Bronchial epithelial cell (primary cell): Measurements from ENCODE around the gene SLN. TPM values are rescaled to one million over a fixed set of nuclear protein-coding genes. Genes with fewer than 3 reads are reported as not detected.

Experiments
- DNase-seq: peaks from one replicate; pipeline ENCODE4 v3.0.0-alpha.2; 2010; ENCODE audit warnings: low read depth
- FAIRE-seq: peaks from 2 replicates; lab custom pipeline; 2011; peaks lifted over from hg19 to GRCh38; lab: Jason Lieb, UNC
- H3K27me3 ChIP-seq: 2 replicates; pipeline ENCODE4 v1.5.1; 2011; ENCODE audit warnings: low read length; ENCODE audit not compliant: control insufficient read depth, insufficient read depth
- H3K36me3 ChIP-seq: 2 replicates; pipeline ENCODE4 v1.5.1; 2011; ENCODE audit warnings: low read length; ENCODE audit not compliant: control insufficient read depth, insufficient read depth
- H3K4me3 ChIP-seq: 2 replicates; pipeline ENCODE4 v1.5.1; 2011; ENCODE audit warnings: mild to moderate bottlenecking, low read depth, low read length, control low read depth
- total RNA-seq: library from RNA; depleted of rRNA; stranded (reverse); fragments of >200 nt; gene quantifications from 2 replicates; pipeline ENCODE4 v1.2.1, GENCODE V29; 2014
- TF ChIP-seq, protein P1 (sequence below): IDR thresholded peaks from 2 replicates; pipeline ENCODE4 v1.5.1; 2011; ENCODE audit warnings: mild to moderate bottlenecking, moderate library complexity, low read length, control low read depth, inconsistent platforms; ENCODE audit not compliant: insufficient read depth, severe bottlenecking

SLN gene
- total RNA-seq, 1 donor from 2014 or later, result not detected

DNA sequence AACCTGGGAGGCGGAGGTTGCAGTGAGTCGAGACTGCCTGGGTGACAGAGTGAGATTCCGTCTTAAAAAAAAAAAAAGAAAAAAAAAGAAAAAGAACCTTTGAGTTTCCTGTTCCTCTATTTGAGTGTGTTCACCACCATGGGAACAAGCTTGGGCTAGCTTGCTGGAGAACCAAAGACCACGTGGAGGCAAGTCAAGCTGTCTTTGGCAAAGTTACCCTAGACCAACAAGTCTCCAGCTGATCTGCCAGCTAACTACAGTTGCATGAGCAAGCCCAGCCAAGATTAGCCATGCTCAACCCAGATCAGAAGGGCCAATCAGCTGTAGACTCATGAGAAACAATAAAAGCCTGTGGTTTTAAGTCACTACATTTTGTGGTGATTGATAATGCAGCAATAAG is 29.7 kb downstream of the SLN start:
- no peak overlapping the region for H3K4me3 ChIP-seq
- no peak for FAIRE-seq
- H3K36me3 ChIP-seq, result no peaks in the 10 kb centered on the region
- DNase-seq, result peak; percentile 89
- H3K27me3 ChIP-seq, result no peaks in the 10 kb centered on the region
- TF ChIP-seq, protein P1, sequence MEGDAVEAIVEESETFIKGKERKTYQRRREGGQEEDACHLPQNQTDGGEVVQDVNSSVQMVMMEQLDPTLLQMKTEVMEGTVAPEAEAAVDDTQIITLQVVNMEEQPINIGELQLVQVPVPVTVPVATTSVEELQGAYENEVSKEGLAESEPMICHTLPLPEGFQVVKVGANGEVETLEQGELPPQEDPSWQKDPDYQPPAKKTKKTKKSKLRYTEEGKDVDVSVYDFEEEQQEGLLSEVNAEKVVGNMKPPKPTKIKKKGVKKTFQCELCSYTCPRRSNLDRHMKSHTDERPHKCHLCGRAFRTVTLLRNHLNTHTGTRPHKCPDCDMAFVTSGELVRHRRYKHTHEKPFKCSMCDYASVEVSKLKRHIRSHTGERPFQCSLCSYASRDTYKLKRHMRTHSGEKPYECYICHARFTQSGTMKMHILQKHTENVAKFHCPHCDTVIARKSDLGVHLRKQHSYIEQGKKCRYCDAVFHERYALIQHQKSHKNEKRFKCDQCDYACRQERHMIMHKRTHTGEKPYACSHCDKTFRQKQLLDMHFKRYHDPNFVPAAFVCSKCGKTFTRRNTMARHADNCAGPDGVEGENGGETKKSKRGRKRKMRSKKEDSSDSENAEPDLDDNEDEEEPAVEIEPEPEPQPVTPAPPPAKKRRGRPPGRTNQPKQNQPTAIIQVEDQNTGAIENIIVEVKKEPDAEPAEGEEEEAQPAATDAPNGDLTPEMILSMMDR, result no peak

DNA sequence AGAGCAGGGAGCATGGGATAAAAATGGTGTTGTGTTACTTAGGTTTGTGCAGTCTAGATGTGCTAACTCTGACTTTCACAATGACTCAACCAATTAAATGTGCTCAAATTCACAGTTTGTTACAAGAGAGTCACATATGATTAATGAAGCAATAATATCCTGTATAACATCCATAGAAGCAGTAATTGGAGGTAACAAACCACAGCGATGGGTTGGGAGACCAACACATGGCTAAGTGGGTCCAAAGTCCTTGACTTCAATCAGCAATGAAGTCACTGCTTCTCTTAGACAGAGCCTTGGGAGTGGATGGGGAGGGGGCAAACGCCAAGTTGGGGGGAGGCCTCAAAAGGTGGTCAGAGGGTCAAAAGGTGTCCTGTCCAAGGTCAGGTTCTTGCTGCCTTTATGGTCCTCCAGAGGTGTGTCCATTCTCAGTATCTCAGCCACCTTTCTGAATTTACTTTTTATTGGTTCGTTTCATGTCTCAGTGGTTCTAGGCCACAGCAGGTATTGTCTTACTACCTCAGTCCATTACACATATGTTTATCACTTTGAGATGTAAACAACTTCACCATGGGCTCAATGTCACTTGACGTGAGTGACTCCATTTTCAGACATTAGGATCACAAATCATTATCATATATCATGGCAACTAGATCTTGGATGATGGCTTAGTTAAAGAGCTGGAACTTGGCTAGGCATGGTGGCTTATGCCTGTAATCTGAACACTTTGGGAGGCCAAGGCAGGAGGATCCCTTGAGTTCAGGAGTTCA is 32.4 kb downstream of the SLN start:
- no peak for FAIRE-seq
- DNase-seq, result peak; percentile 26
- TF ChIP-seq, protein P1, result no peak
- H3K4me3 ChIP-seq, result no peak overlapping the region
- H3K27me3 ChIP-seq, result no peaks in the 10 kb centered on the region
- H3K36me3 ChIP-seq, result no peaks in the 10 kb centered on the region

DNA sequence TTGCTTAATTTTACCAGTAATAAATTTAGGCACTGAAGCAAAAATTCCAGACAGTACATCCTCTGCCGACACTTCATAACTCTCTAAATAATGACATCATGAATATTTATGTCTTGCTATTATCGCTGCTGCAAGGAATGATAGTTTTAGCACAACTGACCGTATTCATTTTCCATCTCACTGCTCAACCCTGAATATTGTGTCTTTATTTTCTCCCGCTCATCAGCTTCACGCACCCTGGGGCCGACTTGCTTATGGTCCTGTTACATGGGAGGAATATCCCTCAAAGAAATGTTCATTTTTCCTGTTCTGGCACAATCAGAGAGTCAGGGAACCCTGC is 33.3 kb downstream of the SLN start:
- DNase-seq, result no peak
- TF ChIP-seq, protein P1, result no peak
- Histone ChIP-seq H3K36me3 (no peaks in the 10 kb centered on the region), H3K4me3 (no peak overlapping the region), H3K27me3 (no peaks in the 10 kb centered on the region)
- FAIRE-seq, result no peak

DNA sequence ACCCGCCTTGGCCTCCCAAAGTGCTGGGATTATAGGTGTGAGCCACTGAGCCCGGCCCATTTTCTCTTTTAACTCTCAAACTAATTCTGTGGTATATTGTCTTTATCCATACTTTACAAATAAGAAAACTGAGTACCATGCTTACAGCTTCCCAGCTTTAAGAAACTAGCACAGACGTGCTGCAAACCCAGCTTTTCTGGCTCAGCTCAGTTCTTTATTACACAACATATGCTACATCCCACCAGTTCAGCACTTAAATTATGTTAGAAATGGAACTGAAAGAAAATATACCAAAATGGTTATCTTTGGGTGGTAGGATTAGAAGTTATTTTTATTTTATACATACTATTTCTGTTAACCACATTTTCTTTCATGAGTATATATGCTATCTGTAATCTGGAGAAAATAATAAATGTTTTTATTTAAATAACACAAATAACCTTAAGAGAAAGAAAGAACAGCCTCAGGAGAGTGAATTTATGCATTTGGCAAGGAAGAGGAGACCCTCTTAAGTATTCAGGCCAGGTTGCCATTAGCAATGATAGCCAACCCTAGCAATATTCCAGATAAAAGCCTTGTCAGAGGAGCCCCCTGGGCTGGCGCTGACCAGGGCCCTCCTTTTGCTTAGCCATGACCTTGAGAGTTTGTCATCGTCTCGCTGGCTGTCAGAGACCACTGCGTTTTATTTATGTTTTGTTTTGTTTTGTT is 33.8 kb downstream of the SLN start:
- no peak for DNase-seq
- H3K4me3 ChIP-seq, result no peak overlapping the region
- no peaks in the 10 kb centered on the region for H3K27me3 ChIP-seq
- no peaks in the 10 kb centered on the region for H3K36me3 ChIP-seq
- no peak for FAIRE-seq
- TF ChIP-seq, protein P1, result no peak

DNA sequence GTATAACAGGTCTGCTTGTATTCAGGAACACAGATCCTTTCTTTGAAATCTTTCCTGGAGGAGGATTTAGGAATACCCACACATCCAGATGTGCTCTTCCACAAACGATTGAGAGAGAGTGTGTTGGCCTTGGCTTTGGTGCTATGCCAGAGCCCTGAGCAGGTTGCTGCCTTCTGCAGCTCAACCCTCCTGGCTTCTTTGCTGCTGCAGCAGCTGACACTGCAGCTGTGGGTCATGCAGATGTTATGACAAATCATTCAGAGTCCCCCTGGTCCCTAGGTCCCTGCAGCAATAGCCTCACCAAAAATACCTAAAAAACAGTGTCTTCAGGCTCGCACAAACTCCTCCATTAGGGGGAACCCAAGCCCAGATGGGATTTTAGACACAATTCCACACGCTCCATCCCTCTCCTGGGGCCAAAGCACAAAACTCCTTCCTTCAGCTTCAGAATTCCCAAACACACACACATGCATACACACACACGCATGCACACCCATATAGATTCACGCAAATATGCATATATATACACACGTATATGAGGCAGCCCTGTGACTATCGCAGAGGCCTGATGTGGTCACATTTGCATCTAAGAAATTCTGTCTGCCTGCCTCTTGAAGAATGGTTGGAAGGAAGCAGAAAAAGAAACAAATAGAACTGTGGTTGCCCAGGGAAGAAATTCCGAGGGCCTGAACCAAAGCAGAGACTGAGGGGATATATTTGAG is 35.4 kb downstream of the SLN start:
- Histone ChIP-seq H3K36me3 (no peaks in the 10 kb centered on the region), H3K27me3 (no peaks in the 10 kb centered on the region), H3K4me3 (no peak overlapping the region)
- DNase-seq (no peak), FAIRE-seq (no peak)
- TF ChIP-seq, protein P1, result no peak
